HG02938 (cell line): ENCODE data around the gene ABCC12.

ENCODE experiments used
- ATAC-seq: cut with Tn5 transposase; IDR thresholded peaks from one replicate; pipeline ENCODE4 v1.9.1; 2021; ENCODE audit warnings: mild to moderate bottlenecking, moderate library complexity; ENCODE audit not compliant: unreplicated experiment

The ABCC12 gene

DNA sequence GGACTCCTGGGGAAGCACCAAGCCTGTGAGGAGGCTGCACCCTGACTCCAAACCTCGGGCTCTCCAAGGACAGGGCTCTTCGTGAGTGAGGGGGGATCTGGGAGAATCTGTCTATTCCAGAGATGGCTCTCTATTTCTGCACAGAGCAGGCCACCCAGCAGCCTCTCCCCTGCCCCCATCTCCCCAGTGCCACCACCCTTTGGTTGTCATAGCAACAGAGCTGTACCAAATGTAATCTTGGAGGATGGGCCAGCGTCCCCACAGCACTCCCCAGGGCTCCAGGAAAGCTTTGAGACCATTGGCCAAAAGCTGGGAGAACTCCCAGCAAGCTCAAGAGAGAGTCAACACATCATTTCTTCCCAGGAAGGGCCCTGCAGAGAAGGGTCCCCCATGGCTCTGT lies 49.3 kb downstream of the ABCC12 start:
- ATAC-seq, result no peak
